DOHH2 (cell line): ENCODE measurements around the gene CMSS1.

Source experiments
- EZH2phosphoT487 ChIP-seq: fragments of 200-600 bp; sonication (generic); IDR thresholded peaks from 2 replicates; pipeline ENCODE4 v1.6.1; 2017; ENCODE audit warnings: borderline replicate concordance, mild to moderate bottlenecking, antibody characterized with exemption, low read length, moderate library complexity, mixed read lengths
- TF ChIP-seq, protein P1 (sequence below): fragments of 200-600 bp; sonication (generic); IDR thresholded peaks from one replicate; pipeline ENCODE4 v1.5.1; 2014; ENCODE audit warnings: antibody characterized with exemption, mild to moderate bottlenecking, low read depth, low read length; ENCODE audit not compliant: poor library complexity, severe bottlenecking

DNA sequence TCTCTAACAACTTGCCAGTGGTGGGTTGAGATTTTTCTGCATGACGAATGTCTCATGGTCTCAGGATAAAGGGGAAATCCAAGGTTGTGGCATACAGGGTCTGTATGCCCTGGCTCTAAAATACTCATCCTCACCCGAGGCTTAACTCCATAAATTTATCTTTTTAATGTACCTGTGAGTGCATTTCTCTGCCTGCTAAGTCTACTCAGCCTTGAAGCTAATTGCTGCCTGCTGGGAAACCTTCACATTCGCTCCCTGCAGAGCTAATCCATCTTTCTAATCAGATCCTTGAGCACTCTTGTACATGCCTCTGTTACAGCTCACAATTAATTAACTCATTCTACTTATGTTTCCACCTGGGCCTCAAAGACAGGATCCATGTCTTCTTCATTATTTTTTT, 93.8 kb downstream of the CMSS1 start:
- TF ChIP-seq, protein P1, sequence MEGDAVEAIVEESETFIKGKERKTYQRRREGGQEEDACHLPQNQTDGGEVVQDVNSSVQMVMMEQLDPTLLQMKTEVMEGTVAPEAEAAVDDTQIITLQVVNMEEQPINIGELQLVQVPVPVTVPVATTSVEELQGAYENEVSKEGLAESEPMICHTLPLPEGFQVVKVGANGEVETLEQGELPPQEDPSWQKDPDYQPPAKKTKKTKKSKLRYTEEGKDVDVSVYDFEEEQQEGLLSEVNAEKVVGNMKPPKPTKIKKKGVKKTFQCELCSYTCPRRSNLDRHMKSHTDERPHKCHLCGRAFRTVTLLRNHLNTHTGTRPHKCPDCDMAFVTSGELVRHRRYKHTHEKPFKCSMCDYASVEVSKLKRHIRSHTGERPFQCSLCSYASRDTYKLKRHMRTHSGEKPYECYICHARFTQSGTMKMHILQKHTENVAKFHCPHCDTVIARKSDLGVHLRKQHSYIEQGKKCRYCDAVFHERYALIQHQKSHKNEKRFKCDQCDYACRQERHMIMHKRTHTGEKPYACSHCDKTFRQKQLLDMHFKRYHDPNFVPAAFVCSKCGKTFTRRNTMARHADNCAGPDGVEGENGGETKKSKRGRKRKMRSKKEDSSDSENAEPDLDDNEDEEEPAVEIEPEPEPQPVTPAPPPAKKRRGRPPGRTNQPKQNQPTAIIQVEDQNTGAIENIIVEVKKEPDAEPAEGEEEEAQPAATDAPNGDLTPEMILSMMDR: no peak
- TF ChIP-seq EZH2phosphoT487: no peak
